ENCODE data around the gene RILP.

RILP gene

DNA sequence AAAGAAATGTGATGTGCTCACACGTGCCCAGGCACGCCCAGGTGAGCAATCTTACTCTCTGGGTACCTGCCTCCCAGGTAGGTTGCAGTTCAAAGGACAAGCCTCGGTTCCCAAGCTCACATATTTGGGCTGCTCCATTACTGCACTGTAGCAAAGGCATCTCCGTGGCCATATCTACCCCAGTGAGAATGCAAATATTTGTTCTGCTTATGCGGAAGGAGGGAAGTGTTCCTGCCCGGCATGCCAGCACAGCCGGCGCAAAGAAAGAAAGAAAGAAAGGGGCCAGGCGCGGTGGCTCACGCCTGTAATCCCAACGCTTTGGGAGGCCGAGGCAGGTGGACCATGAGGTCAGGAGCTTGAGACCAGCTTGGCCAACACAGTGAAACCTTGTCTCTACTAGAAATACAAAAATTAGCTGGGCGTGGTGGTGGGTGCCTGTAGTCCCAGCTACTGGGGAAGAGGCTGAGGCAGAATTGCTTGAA lies 51.8 kb downstream of the RILP start:
- no peak for DNase-seq
